Caco-2 (cell line): ENCODE data around the gene CREB3L1. TPM values are rescaled to one million over a fixed set of nuclear protein-coding genes. Genes with fewer than 3 reads are reported as not detected.
A peak's percentile ranks its signal among the peaks of the same experiment; 100 is the strongest.

ENCODE experiments used
- BruUV-seq: library from RNA; stranded (reverse); fragments of 400-500 nt; replicated peaks from 2 replicates; lab custom pipeline; 2021; lab: Mats Ljungman, UMichigan
- CTCF ChIA-PET: fragments of 300-600 bp; sonication (Branson Sonifier 250); formaldehyde crosslinking; loops from one replicate; lab custom pipeline; 2022; ENCODE audit warnings: antibody characterized with exemption; lab: Charles Lee
- POLR2A ChIA-PET: fragments of 300-600 bp; sonication (Branson Sonifier 250); formaldehyde crosslinking; loops from one replicate; lab custom pipeline; 2022; ENCODE audit warnings: antibody characterized with exemption; lab: Charles Lee
- DNase-seq, 2 experiments: peaks; one replicate each; pipeline versions ENCODE4 v3.0.0 to v3.0.0-alpha.2; 2020 to 2022
- H3K27me3 ChIP-seq: replicated peaks from 2 replicates; pipeline ENCODE4 v1.6.0; 2011; ENCODE audit warnings: low read length; ENCODE audit not compliant: control insufficient read depth, insufficient read depth
- H3K36me3 ChIP-seq: 2 replicates; pipeline ENCODE4 v1.5.1; 2011; ENCODE audit warnings: low read length; ENCODE audit not compliant: control insufficient read depth, insufficient read depth
- H3K4me1 ChIP-seq: fragments of 250-450 bp; sonication (Bioruptor Pico); 2 replicates; pipeline ENCODE4 v1.5.1; 2020; ENCODE audit warnings: mild to moderate bottlenecking
- H3K4me3 ChIP-seq: 2 replicates; pipeline ENCODE4 v1.5.1; 2011; ENCODE audit warnings: low read depth, mild to moderate bottlenecking, control low read depth, low read length
- H3K9me3 ChIP-seq: fragments of 250-450 bp; sonication (Bioruptor Pico); 2 replicates; pipeline ENCODE4 v1.5.1; 2020; ENCODE audit warnings: mild to moderate bottlenecking, moderate library complexity
- H3K27ac Mint-ChIP-seq: one replicate; pipeline ENCODE4 v1.8.0; 2022; ENCODE audit warnings: mixed read lengths; ENCODE audit not compliant: unreplicated experiment
- H3K27me3 Mint-ChIP-seq: one replicate; pipeline ENCODE4 v1.8.0; 2022; ENCODE audit warnings: mixed read lengths; ENCODE audit not compliant: insufficient read depth, unreplicated experiment
- H3K36me3 Mint-ChIP-seq: one replicate; pipeline ENCODE4 v1.8.0; 2022; ENCODE audit warnings: mild to moderate bottlenecking, mixed read lengths; ENCODE audit not compliant: insufficient read depth, unreplicated experiment
- H3K4me1 Mint-ChIP-seq: one replicate; pipeline ENCODE4 v1.8.0; 2022; ENCODE audit warnings: low read depth, mixed read lengths; ENCODE audit not compliant: unreplicated experiment
- H3K4me3 Mint-ChIP-seq: one replicate; pipeline ENCODE4 v1.8.0; 2022; ENCODE audit warnings: mild to moderate bottlenecking, moderate library complexity, mixed read lengths; ENCODE audit not compliant: unreplicated experiment
- H3K9me3 Mint-ChIP-seq: one replicate; pipeline ENCODE4 v1.8.0; 2022; ENCODE audit warnings: mixed read lengths; ENCODE audit not compliant: unreplicated experiment
- CTCF ChIP-seq, 2 experiments: fragments of 200-600 bp in 1 of 2; IDR thresholded peaks; 1 replicate in 1 of 2; 2 replicates in 1 of 2; pipeline versions ENCODE4 v1.5.1 to v1.8.0; 2011 to 2022; ENCODE audit warnings: antibody characterized with exemption in 1 of 2, control low read depth in 1 of 2, inconsistent platforms in 1 of 2, low read depth in 1 of 2, low read length in 1 of 2, mild to moderate bottlenecking in 1 of 2, moderate library complexity in 1 of 2; ENCODE audit not compliant: insufficient read depth in 1 of 2, severe bottlenecking in 1 of 2, unreplicated experiment in 1 of 2
- intact Hi-C: fragments of 100-400 bp; cut with micrococcal nuclease; formaldehyde crosslinking; loops from one replicate; pipeline ENCODE4 v1.10.0; 2022; ENCODE audit not compliant: unreplicated experiment
- total RNA-seq: library from RNA; stranded (reverse); gene quantifications from 2 replicates; pipeline ENCODE4 v1.2.3, GENCODE V29; 2022

The CREB3L1 gene
- total RNA-seq, 1 experiment from 2014 or later, result 24.9 TPM

GRCh38 chr11:46321757-46322156, 44.3 kb downstream of the CREB3L1 start:
- Mint-ChIP-seq H3K4me3 (no peak overlapping the region), H3K36me3 (peaks cover 16% of the 10 kb centered on the region), H3K27ac (no peak overlapping the region), H3K27me3 (peaks cover 4% of the 10 kb centered on the region), H3K9me3 (no peaks in the 10 kb centered on the region), H3K4me1 (no peaks in the 10 kb centered on the region)
- no peak for TF ChIP-seq CTCF (IDR thresholded peaks at IDR 0.05; ENCODE audit: insufficient read depth in 1 of 2, low read depth in 1 of 2, low read length in 1 of 2, severe bottlenecking in 1 of 2, unreplicated experiment in 1 of 2)
- CTCF ChIA-PET, result no interaction called here
- no peaks in the 10 kb centered on the region for H3K9me3 ChIP-seq
- no peak overlapping the region for H3K4me3 ChIP-seq
- no TSS peak for BruUV-seq
- H3K36me3 ChIP-seq, result peaks cover 3% of the 10 kb centered on the region
- POLR2A ChIA-PET, result no interaction called here
- H3K27me3 ChIP-seq, result no peaks in the 10 kb centered on the region
- intact Hi-C loops, result no loop called here
- peak in 1 of 2 experiments; percentile 30 for DNase-seq
- H3K4me1 ChIP-seq, result no peaks in the 10 kb centered on the region

GRCh38 chr11:46322759-46323158, 45.3 kb downstream of the CREB3L1 start:
- Mint-ChIP-seq H3K27ac (no peak overlapping the region), H3K36me3 (peaks cover 16% of the 10 kb centered on the region), H3K4me3 (no peak overlapping the region), H3K27me3 (peaks cover 6% of the 10 kb centered on the region), H3K4me1 (no peaks in the 10 kb centered on the region), H3K9me3 (no peaks in the 10 kb centered on the region)
- peaks cover 2% of the 10 kb centered on the region for H3K36me3 ChIP-seq
- intact Hi-C loops, result no loop called here
- peak in 1 of 2 experiments; percentile 36 for TF ChIP-seq CTCF (IDR thresholded peaks at IDR 0.05; ENCODE audit: insufficient read depth in 1 of 2, low read depth in 1 of 2, low read length in 1 of 2, severe bottlenecking in 1 of 2, unreplicated experiment in 1 of 2)
- BruUV-seq, result no TSS peak
- H3K27me3 ChIP-seq, result no peaks in the 10 kb centered on the region
- ChIA-PET CTCF (interaction anchor here (0.7 kb wide), 1 partner anchor 12 kb away, joined by 3 read pairs; no protein-coding TSS in a partner anchor), POLR2A (no interaction called here)
- H3K4me3 ChIP-seq, result no peak overlapping the region
- no peaks in the 10 kb centered on the region for H3K9me3 ChIP-seq
- DNase-seq, result peak in 1 of 2 experiments; percentile 29
- no peaks in the 10 kb centered on the region for H3K4me1 ChIP-seq

GRCh38 chr11:46326813-46327416, 49.5 kb downstream of the CREB3L1 start:
- no peak overlapping the region for H3K27ac Mint-ChIP-seq
- ChIA-PET POLR2A (no interaction called here), CTCF (interaction anchor here (0.8 kb wide), 1 partner anchor 79 kb away, joined by 3 read pairs; no protein-coding TSS in a partner anchor)
- BruUV-seq, result no TSS peak
- no peak overlapping the region for H3K4me3 Mint-ChIP-seq
- H3K27me3 Mint-ChIP-seq, result peaks cover 20% of the 10 kb centered on the region
- DNase-seq, result no peak
- Histone ChIP-seq H3K36me3 (peaks cover 1% of the 10 kb centered on the region), H3K9me3 (no peaks in the 10 kb centered on the region), H3K27me3 (no peaks in the 10 kb centered on the region; the same call in 1 of the 2 replicates), H3K4me3 (no peak overlapping the region), H3K4me1 (no peaks in the 10 kb centered on the region)
- no peak for TF ChIP-seq CTCF (IDR thresholded peaks at IDR 0.05; ENCODE audit: insufficient read depth in 1 of 2, low read depth in 1 of 2, low read length in 1 of 2, severe bottlenecking in 1 of 2, unreplicated experiment in 1 of 2)
- intact Hi-C loops, result no loop called here
- no peaks in the 10 kb centered on the region for H3K9me3 Mint-ChIP-seq
- H3K4me1 Mint-ChIP-seq, result no peaks in the 10 kb centered on the region
- no peaks in the 10 kb centered on the region for H3K36me3 Mint-ChIP-seq
